ENCODE data around the gene MBTPS1. TPM values are rescaled to one million over a fixed set of nuclear protein-coding genes. Genes with fewer than 3 reads are reported as not detected.

MBTPS1 gene
- total and polyA plus RNA-seq, 2 donors (not counting 1 experiment from before 2014, with no cell fraction given): 80.3 to 109 TPM

GRCh38 chr16:84105301-84105815, 11.4 kb downstream of the MBTPS1 start:
- H3K4me2 ChIP-seq (ENCODE audit: extremely low read depth, insufficient read depth, low read length): no peak overlapping the region
- DNase-seq (ENCODE audit: low read depth in 2 of 2): no peak
- H3K79me2 ChIP-seq (ENCODE audit: control insufficient read depth, insufficient read depth, low read length): peaks cover 22% of the 10 kb centered on the region
- H3K9me3 ChIP-seq (ENCODE audit: control insufficient read depth, insufficient read depth, low read depth, low read length): no peaks in the 10 kb centered on the region
- no peak overlapping the region for H3K4me3 ChIP-seq (replicated peaks in 1 of 4; ENCODE audit: control extremely low read depth in 1 of 4, insufficient read depth in 1 of 4, low read depth in 3 of 4, low read length in 4 of 4)
- no peak overlapping the region for H2AFZ ChIP-seq (ENCODE audit: low read length)
- H4K20me1 ChIP-seq (ENCODE audit: control insufficient read depth, extremely low read depth, insufficient read depth, low read length): no peaks in the 10 kb centered on the region
- H3K36me3 ChIP-seq (ENCODE audit: control insufficient read depth, insufficient read depth, low read length): peaks cover 2% of the 10 kb centered on the region
- H3K27ac ChIP-seq (ENCODE audit: insufficient read depth, low read length): no peak overlapping the region
- H3K4me1 ChIP-seq (ENCODE audit: control insufficient read depth, extremely low read depth, insufficient read depth, low read length): no peaks in the 10 kb centered on the region
- no peaks in the 10 kb centered on the region for H3K27me3 ChIP-seq (ENCODE audit: control insufficient read depth, insufficient read depth, low read length)
- TF ChIP-seq EZH2 (IDR thresholded peaks at IDR 0.05; ENCODE audit: low read length, missing control alignments): no peak
- H3K9ac ChIP-seq (ENCODE audit: insufficient read depth, low read length): no peak overlapping the region

GRCh38 chr16:84104231-84104630, 12.5 kb downstream of the MBTPS1 start:
- H3K4me1 ChIP-seq (ENCODE audit: control insufficient read depth, extremely low read depth, insufficient read depth, low read length): peaks cover 6% of the 10 kb centered on the region
- H2AFZ ChIP-seq (ENCODE audit: low read length): no peak overlapping the region
- no peak overlapping the region for H3K9ac ChIP-seq (ENCODE audit: insufficient read depth, low read length)
- no peak overlapping the region for H3K4me3 ChIP-seq (replicated peaks in 1 of 4; ENCODE audit: control extremely low read depth in 1 of 4, insufficient read depth in 1 of 4, low read depth in 3 of 4, low read length in 4 of 4)
- no peak overlapping the region for H3K4me2 ChIP-seq (ENCODE audit: extremely low read depth, insufficient read depth, low read length)
- TF ChIP-seq CTCF (conservative IDR thresholded peaks at IDR 0.05 in 1 of 2, IDR thresholded peaks at IDR 0.05 in 1 of 2; ENCODE audit: low read depth in 1 of 2, low read length in 2 of 2) (no peak), EZH2 (IDR thresholded peaks at IDR 0.05; ENCODE audit: low read length, missing control alignments) (no peak)
- DNase-seq (ENCODE audit: low read depth in 2 of 2): no peak
- H3K36me3 ChIP-seq (ENCODE audit: control insufficient read depth, insufficient read depth, low read length): peaks cover 2% of the 10 kb centered on the region
- peaks cover 22% of the 10 kb centered on the region for H3K79me2 ChIP-seq (ENCODE audit: control insufficient read depth, insufficient read depth, low read length)
- no peaks in the 10 kb centered on the region for H3K27me3 ChIP-seq (ENCODE audit: control insufficient read depth, insufficient read depth, low read length)
- no peak overlapping the region for H3K27ac ChIP-seq (ENCODE audit: insufficient read depth, low read length)
- no peaks in the 10 kb centered on the region for H4K20me1 ChIP-seq (ENCODE audit: control insufficient read depth, extremely low read depth, insufficient read depth, low read length)
- H3K9me3 ChIP-seq (ENCODE audit: control insufficient read depth, insufficient read depth, low read depth, low read length): no peaks in the 10 kb centered on the region

GRCh38 chr16:84103678-84104077, 13.1 kb downstream of the MBTPS1 start:
- no peak overlapping the region for H2AFZ ChIP-seq (ENCODE audit: low read length)
- H3K27me3 ChIP-seq (ENCODE audit: control insufficient read depth, insufficient read depth, low read length): no peaks in the 10 kb centered on the region
- no peaks in the 10 kb centered on the region for H3K9me3 ChIP-seq (ENCODE audit: control insufficient read depth, insufficient read depth, low read depth, low read length)
- peaks cover 7% of the 10 kb centered on the region for H3K4me1 ChIP-seq (ENCODE audit: control insufficient read depth, extremely low read depth, insufficient read depth, low read length)
- no peak overlapping the region for H3K9ac ChIP-seq (ENCODE audit: insufficient read depth, low read length)
- no peaks in the 10 kb centered on the region for H4K20me1 ChIP-seq (ENCODE audit: control insufficient read depth, extremely low read depth, insufficient read depth, low read length)
- H3K79me2 ChIP-seq (ENCODE audit: control insufficient read depth, insufficient read depth, low read length): peaks cover 22% of the 10 kb centered on the region
- H3K4me2 ChIP-seq (ENCODE audit: extremely low read depth, insufficient read depth, low read length): no peak overlapping the region
- peak; percentile 9 to 15 for DNase-seq (ENCODE audit: low read depth in 2 of 2)
- no peak overlapping the region for H3K27ac ChIP-seq (ENCODE audit: insufficient read depth, low read length)
- TF ChIP-seq EZH2 (IDR thresholded peaks at IDR 0.05; ENCODE audit: low read length, missing control alignments): no peak
- no peak for TF ChIP-seq CTCF (conservative IDR thresholded peaks at IDR 0.05 in 1 of 2, IDR thresholded peaks at IDR 0.05 in 1 of 2; ENCODE audit: low read depth in 1 of 2, low read length in 2 of 2)
- no peak overlapping the region for H3K4me3 ChIP-seq (replicated peaks in 1 of 4; ENCODE audit: control extremely low read depth in 1 of 4, insufficient read depth in 1 of 4, low read depth in 3 of 4, low read length in 4 of 4)
- H3K36me3 ChIP-seq (ENCODE audit: control insufficient read depth, insufficient read depth, low read length): peaks cover 2% of the 10 kb centered on the region

All from fibroblast of lung (primary cell).